Measurements from ENCODE around the gene CD44.

CD44 gene

GRCh38 chr11:35112056-35112845, 26.7 kb upstream of the CD44 start:
- no peak for DNase-seq

- no peak for DNase-seq
These were observed 26.2 kb upstream of the CD44 start for GRCh38 chr11:35112846-35113105.

GRCh38 chr11:35114906-35115687, 23.9 kb upstream of the CD44 start:
- DNase-seq = no peak

- DNase-seq = no peak
These were observed 23.3 kb upstream of the CD44 start for GRCh38 chr11:35115688-35116030.

- no peak for DNase-seq
These were observed 22.7 kb upstream of the CD44 start for GRCh38 chr11:35116245-35116644.

GRCh38 chr11:35116762-35117640, 22.0 kb upstream of the CD44 start:
- no peak for DNase-seq

- DNase-seq = no peak
These were observed 20.1 kb upstream of the CD44 start for GRCh38 chr11:35118906-35119305.

GRCh38 chr11:35121326-35121865, 17.6 kb upstream of the CD44 start:
- no peak for DNase-seq

GRCh38 chr11:35122308-35122707, 16.7 kb upstream of the CD44 start:
- no peak for DNase-seq

- DNase-seq = no peak
These were observed 12.7 kb upstream of the CD44 start for GRCh38 chr11:35126000-35126878.

- no peak for DNase-seq
These were observed 11.9 kb upstream of the CD44 start for GRCh38 chr11:35126879-35127581.

- no peak for DNase-seq
These were observed 11.4 kb upstream of the CD44 start for GRCh38 chr11:35127619-35128018.

GRCh38 chr11:35131094-35131493, 7.9 kb upstream of the CD44 start:
- DNase-seq = no peak

GRCh38 chr11:35131886-35132285, 7.1 kb upstream of the CD44 start:
- no peak for DNase-seq

GRCh38 chr11:35133656-35134055, 5.3 kb upstream of the CD44 start:
- no peak for DNase-seq

- no peak for DNase-seq
These were observed 4.4 kb upstream of the CD44 start for GRCh38 chr11:35134403-35135148.

GRCh38 chr11:35135222-35135621, 3.7 kb upstream of the CD44 start:
- DNase-seq = no peak

GRCh38 chr11:35136311-35136710, 2.7 kb upstream of the CD44 start:
- no peak for DNase-seq

GRCh38 chr11:35138058-35138457, 913 bp upstream of the CD44 start:
- no peak for DNase-seq

GRCh38 chr11:35138606-35138942, 397 bp upstream of the CD44 start:
- no peak for DNase-seq

- no peak for DNase-seq
These were observed 831 bp downstream of the CD44 start for GRCh38 chr11:35139722-35140282.
